Measurements from ENCODE around the gene POTEJ.
"Not testable (repeated sequence)": the region's sequence is repeated elsewhere in the genome, so short reads cannot be mapped to it uniquely, and the experiment has no call there.

POTEJ gene

GRCh38 chr2:130608276-130609001, 2.8 kb upstream of the POTEJ start:
- not testable (repeated sequence) for DNase-seq

GRCh38 chr2:130609002-130609920, 2.0 kb upstream of the POTEJ start:
- DNase-seq: not testable (repeated sequence)

- DNase-seq: not testable (repeated sequence)
Measured at GRCh38 chr2:130610486-130610885, 754 bp upstream of the POTEJ start.

GRCh38 chr2:130628784-130629475, 17.7 kb downstream of the POTEJ start:
- DNase-seq: not testable (repeated sequence)

GRCh38 chr2:130638973-130639372, 27.7 kb downstream of the POTEJ start:
- DNase-seq: not testable (repeated sequence)

GRCh38 chr2:130641688-130642087, 30.4 kb downstream of the POTEJ start:
- DNase-seq: not testable (repeated sequence)

- not testable (repeated sequence) for DNase-seq
Measured at GRCh38 chr2:130649285-130649684, 38.0 kb downstream of the POTEJ start.

GRCh38 chr2:130664506-130664905, 53.3 kb downstream of the POTEJ start:
- not testable (repeated sequence) for DNase-seq

- DNase-seq: not testable (repeated sequence)
Measured at GRCh38 chr2:130665596-130665995, 54.4 kb downstream of the POTEJ start.

GRCh38 chr2:130667516-130667915, 56.3 kb downstream of the POTEJ start:
- DNase-seq: not testable (repeated sequence)

- DNase-seq: not testable (repeated sequence)
Measured at GRCh38 chr2:130670026-130670745, 58.9 kb downstream of the POTEJ start.

- not testable (repeated sequence) for DNase-seq
Measured at GRCh38 chr2:130692041-130692770, 81.0 kb downstream of the POTEJ start.

GRCh38 chr2:130693474-130693873, 82.2 kb downstream of the POTEJ start:
- peak in 1 of 2 donors; percentile 25 for DNase-seq

- not testable (repeated sequence) for DNase-seq
Measured at GRCh38 chr2:130703250-130703649, 92.0 kb downstream of the POTEJ start.

All from CD4-positive, alpha-beta T cell treated with Interferon alpha-2 for 1 hour (primary cell).